Liver (tissue), 9 donors: Measurements from ENCODE around the gene BAHCC1. TPM values are rescaled to one million over a fixed set of nuclear protein-coding genes. Genes with fewer than 3 reads are reported as not detected.

Experiments
- DNase-seq: peaks from one replicate; pipeline ENCODE4 v3.0.0-alpha.2; 2017; ENCODE audit warnings: low spot score
- H3K27ac ChIP-seq, 2 donors: one replicate each; pipeline ENCODE4 v1.7.0; 2013; ENCODE audit warnings: inconsistent platforms in 2 of 2, low read length in 2 of 2, control low read depth in 1 of 2, low read depth in 1 of 2, mild to moderate bottlenecking in 1 of 2
- H3K27me3 ChIP-seq, 4 donors: one replicate each; pipeline versions ENCODE4 v1.6.1 to v1.7.0; 2013; ENCODE audit warnings: low read length in 3 of 4, inconsistent platforms in 1 of 4, mild to moderate bottlenecking in 1 of 4, moderate library complexity in 1 of 4; ENCODE audit not compliant: control insufficient read depth in 4 of 4, insufficient read depth in 4 of 4
- H3K36me3 ChIP-seq, 4 donors: one replicate each; pipeline versions ENCODE4 v1.6.1 to v1.7.0; 2013; ENCODE audit warnings: low read length in 3 of 4, mild to moderate bottlenecking in 3 of 4, low read depth in 1 of 4, moderate library complexity in 1 of 4; ENCODE audit not compliant: control insufficient read depth in 4 of 4, insufficient read depth in 3 of 4
- H3K4me1 ChIP-seq, 4 donors: one replicate each; pipeline versions ENCODE4 v1.6.1 to v1.7.0; 2013; ENCODE audit warnings: low read length in 3 of 4, mild to moderate bottlenecking in 3 of 4, moderate library complexity in 1 of 4; ENCODE audit not compliant: control insufficient read depth in 4 of 4, insufficient read depth in 4 of 4
- H3K4me3 ChIP-seq, 3 donors: one replicate each; pipeline versions ENCODE4 v1.6.1 to v1.7.0; 2013; ENCODE audit warnings: low read length in 3 of 3, control low read depth in 1 of 3, low read depth in 1 of 3, mild to moderate bottlenecking in 1 of 3
- H3K9ac ChIP-seq, 2 donors: one replicate each; pipeline ENCODE4 v1.7.0; 2013; ENCODE audit warnings: low read length in 2 of 2, mild to moderate bottlenecking in 2 of 2, moderate library complexity in 2 of 2, control low read depth in 1 of 2, low read depth in 1 of 2
- H3K9me3 ChIP-seq, 4 donors: one replicate each; pipeline versions ENCODE4 v1.6.1 to v1.7.0; 2013; ENCODE audit warnings: low read length in 3 of 4; ENCODE audit not compliant: control insufficient read depth in 4 of 4
- FOXA1 ChIP-seq: IDR thresholded peaks from 2 replicates; pipeline ENCODE4 v1.6.1; 2016; ENCODE audit warnings: antibody characterized with exemption
- GABPA ChIP-seq, 2 donors: IDR thresholded peaks in 1 of 2; conservative IDR thresholded peaks in 1 of 2; 2 replicates each; pipeline ENCODE4 v1.6.1; 2016; ENCODE audit warnings: antibody characterized with exemption in 2 of 2, mild to moderate bottlenecking in 1 of 2, moderate library complexity in 1 of 2
- HNF4A ChIP-seq, 2 donors: conservative IDR thresholded peaks; 2 replicates each; pipeline ENCODE4 v1.6.1; 2016; ENCODE audit warnings: antibody characterized with exemption in 2 of 2, mild to moderate bottlenecking in 2 of 2
- MAX ChIP-seq: IDR thresholded peaks from 2 replicates; pipeline ENCODE4 v1.6.1; 2016; ENCODE audit warnings: antibody characterized with exemption
- NR2F2 ChIP-seq: IDR thresholded peaks from 2 replicates; pipeline ENCODE4 v1.6.1; 2016; ENCODE audit warnings: antibody characterized with exemption
- RAD21 ChIP-seq, 2 donors: IDR thresholded peaks; 2 replicates each; pipeline ENCODE4 v1.6.1; 2016; ENCODE audit warnings: antibody characterized with exemption in 2 of 2, mild to moderate bottlenecking in 2 of 2
- REST ChIP-seq: IDR thresholded peaks from 2 replicates; pipeline ENCODE4 v1.6.1; 2016; ENCODE audit warnings: antibody characterized with exemption, mild to moderate bottlenecking
- SP1 ChIP-seq: IDR thresholded peaks from 2 replicates; pipeline ENCODE4 v1.6.1; 2018; ENCODE audit warnings: antibody characterized with exemption, mild to moderate bottlenecking
- TAF1 ChIP-seq: conservative IDR thresholded peaks from 2 replicates; pipeline ENCODE4 v1.6.1; 2016; ENCODE audit warnings: antibody characterized with exemption, mild to moderate bottlenecking
- YY1 ChIP-seq: IDR thresholded peaks from 2 replicates; pipeline ENCODE4 v1.6.1; 2016; ENCODE audit warnings: antibody characterized with exemption, mild to moderate bottlenecking
- ZBTB33 ChIP-seq: IDR thresholded peaks from 2 replicates; pipeline ENCODE4 v1.6.1; 2016; ENCODE audit warnings: antibody characterized with exemption
- WGBS: extraction: QIAGEN DNeasy Blood & Tissue Kit; methylation state at CpG from one replicate; pipeline ENCODE4 v1.1.7; 2013; 5-methylcytosine and 5-hydroxymethylcytosine counted together
- polyA plus RNA-seq, 2 donors: library from polyadenylated mRNA; stranded (reverse) in 1 of 2; unstranded in 1 of 2; fragments of 200-250 nt in 1 of 2; fragments of >200 nt in 1 of 2; fragmentation: Nextera tagmentation in 1 of 2; extraction: Ambion mirVana in 1 of 2; gene quantifications; one replicate each; pipeline versions ENCODE4 v1.2.1 to v1.2.3, GENCODE V29; 2013 to 2015
- total RNA-seq, 2 donors: library from RNA; depleted of rRNA; stranded (reverse); fragments of >200 nt; gene quantifications; one replicate each; pipeline ENCODE4 v1.2.3, GENCODE V29; 2014
- TF ChIP-seq, protein P1 (sequence below): IDR thresholded peaks from 2 replicates; pipeline ENCODE4 v1.6.1; 2016; ENCODE audit warnings: antibody characterized with exemption
- donor health status: healthy.
- donor health status: healthy.
- donor health status: healthy.
- donor health status: healthy.
- donor health status: healthy.

BAHCC1 gene
- total and polyA plus RNA-seq, 4 donors = 0.76 to 3.9 (median 2.5) TPM

GRCh38 chr17:81415681-81416080, 20.4 kb downstream of the BAHCC1 start (continued):
- TF ChIP-seq ZBTB33 = no peak

DNA sequence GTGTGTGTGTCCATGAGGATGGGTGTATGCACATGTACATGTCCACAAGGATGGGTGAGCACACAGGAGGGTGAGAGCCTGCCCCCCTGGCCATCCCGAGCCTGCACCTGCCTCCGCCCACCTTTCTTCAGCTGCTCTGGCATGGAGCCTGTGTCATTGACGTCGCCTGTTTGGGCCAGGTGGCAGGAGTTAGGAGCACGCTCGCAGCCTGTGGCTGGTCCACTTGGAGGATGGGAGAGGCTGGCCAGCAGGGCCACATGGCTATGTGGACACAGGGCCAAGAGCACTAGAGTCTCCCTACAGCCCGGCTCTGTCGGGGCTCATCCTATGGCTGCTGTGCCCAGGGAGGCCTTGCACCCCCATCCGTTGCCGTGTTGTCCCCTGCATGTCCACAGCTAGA, 21.4 kb downstream of the BAHCC1 start:
- H3K9me3 ChIP-seq = no peaks in the 10 kb centered on the region
- H3K9ac ChIP-seq = no peak overlapping the region
- DNase-seq = no peak
- no peaks in the 10 kb centered on the region for H3K36me3 ChIP-seq
- no peak for TF ChIP-seq GABPA (IDR thresholded peaks at IDR 0.05 in 1 of 2, conservative IDR thresholded peaks at IDR 0.05 in 1 of 2)
- no peak for TF ChIP-seq SP1
- no peak for TF ChIP-seq NR2F2
- no peak for TF ChIP-seq MAX
- H3K4me3 ChIP-seq = no peak overlapping the region
- peaks cover 0 to 9% (median 5%) of the 10 kb centered on the region in 4 donors for H3K4me1 ChIP-seq
- H3K27ac ChIP-seq = no peak overlapping the region
- 73% methylated on average over 10 of the region's 10 CpGs for WGBS
- H3K27me3 ChIP-seq = no peaks in the 10 kb centered on the region

DNA sequence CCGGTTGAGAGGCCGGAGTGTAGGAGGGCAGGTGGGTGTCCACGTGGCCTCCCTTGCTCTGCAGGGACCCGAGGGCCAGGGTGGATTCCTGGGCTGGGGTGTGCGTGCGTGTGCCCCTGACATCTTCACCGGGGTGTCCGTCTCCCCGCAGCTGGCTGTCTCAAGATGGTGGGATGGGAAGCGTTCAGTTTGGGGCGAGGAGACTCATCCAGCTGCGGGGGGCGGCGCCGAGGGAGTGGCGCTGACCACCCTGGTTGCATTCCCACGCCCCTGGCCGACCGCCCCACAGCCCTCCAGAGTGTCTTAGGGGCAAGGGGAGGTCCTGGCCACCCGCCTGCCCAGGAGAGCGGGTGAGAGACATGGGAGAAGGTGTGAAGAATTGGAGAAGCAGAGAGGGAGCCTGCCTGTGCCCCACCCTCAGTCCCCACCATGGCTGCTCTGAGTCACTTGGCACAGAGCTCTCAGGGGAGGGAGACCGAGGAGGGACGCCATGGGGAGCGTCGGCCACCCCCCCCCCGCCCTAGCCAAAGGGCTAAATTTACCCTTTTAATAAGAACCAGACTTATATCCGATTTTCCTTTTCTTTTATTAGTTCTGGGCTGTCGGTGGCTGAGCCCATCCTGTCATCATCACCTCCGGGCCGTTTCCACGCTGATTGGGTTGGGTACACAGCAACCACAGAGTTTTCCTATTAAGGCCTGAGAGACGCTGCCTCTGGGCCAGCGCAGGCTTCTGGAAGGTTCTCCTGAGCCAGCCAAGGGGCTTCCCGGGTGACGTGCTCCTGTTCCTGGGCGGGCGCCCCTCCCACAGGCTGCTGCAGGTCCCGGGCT, 22.0 kb downstream of the BAHCC1 start:
- Histone ChIP-seq H3K27me3 (no peaks in the 10 kb centered on the region), H3K36me3 (no peaks in the 10 kb centered on the region), H3K4me1 (peaks cover 0 to 9% (median 5%) of the 10 kb centered on the region in 4 donors), H3K9ac (no peak overlapping the region), H3K4me3 (no peak overlapping the region), H3K27ac (no peak overlapping the region), H3K9me3 (no peaks in the 10 kb centered on the region)
- 91% methylated on average over 38 of the region's 38 CpGs for WGBS
- no peak for TF ChIP-seq GABPA (IDR thresholded peaks at IDR 0.05 in 1 of 2, conservative IDR thresholded peaks at IDR 0.05 in 1 of 2)
- TF ChIP-seq TAF1 = no peak
- no peak for TF ChIP-seq YY1
- TF ChIP-seq RAD21 (IDR thresholded peaks at IDR 0.05) = no peak
- no peak for TF ChIP-seq FOXA1
- TF ChIP-seq REST = no peak
- TF ChIP-seq MAX = no peak
- TF ChIP-seq HNF4A (conservative IDR thresholded peaks at IDR 0.05) = no peak
- TF ChIP-seq, protein P1, sequence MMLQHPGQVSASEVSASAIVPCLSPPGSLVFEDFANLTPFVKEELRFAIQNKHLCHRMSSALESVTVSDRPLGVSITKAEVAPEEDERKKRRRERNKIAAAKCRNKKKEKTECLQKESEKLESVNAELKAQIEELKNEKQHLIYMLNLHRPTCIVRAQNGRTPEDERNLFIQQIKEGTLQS = no peak
- no peak for TF ChIP-seq NR2F2
- no peak for TF ChIP-seq SP1
- no peak for DNase-seq
